Measurements from ENCODE around the gene STRIP1. TPM values are rescaled to one million over a fixed set of nuclear protein-coding genes. Genes with fewer than 3 reads are reported as not detected.
"Not testable (repeated sequence)": the region's sequence is repeated elsewhere in the genome, so short reads cannot be mapped to it uniquely, and the experiment has no call there.

The STRIP1 gene
- total RNA-seq, 1 donor from 2014 or later = 102 TPM

- no peak for DNase-seq
These were observed 22.8 kb upstream of the STRIP1 start for GRCh38 chr1:110011527-110012041.

- no peak for DNase-seq
These were observed 22.2 kb upstream of the STRIP1 start for GRCh38 chr1:110012100-110012780.

GRCh38 chr1:110017792-110018191 is 16.6 kb upstream of the STRIP1 start:
- DNase-seq = no peak

GRCh38 chr1:110018396-110018795 is 16.0 kb upstream of the STRIP1 start:
- DNase-seq = no peak

DNA sequence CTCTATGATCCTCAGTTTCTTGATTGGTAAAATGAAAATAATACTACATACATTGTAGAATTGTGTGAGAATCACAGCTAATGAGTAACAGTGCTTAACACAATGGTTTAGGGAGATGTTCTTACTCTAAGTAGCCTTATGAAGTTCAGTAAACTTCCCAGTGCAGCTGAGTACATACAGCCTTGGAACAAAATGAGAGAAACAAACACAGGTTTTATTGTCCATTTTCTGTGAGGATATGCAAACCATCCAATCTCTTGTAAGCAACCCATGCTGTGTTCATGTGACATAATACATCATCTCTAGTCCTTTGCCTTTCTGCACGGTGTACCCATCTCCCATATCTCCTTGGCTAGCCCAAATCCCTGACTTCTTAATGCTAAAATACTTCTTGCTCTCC is 14.7 kb upstream of the STRIP1 start:
- no peak for DNase-seq

DNA sequence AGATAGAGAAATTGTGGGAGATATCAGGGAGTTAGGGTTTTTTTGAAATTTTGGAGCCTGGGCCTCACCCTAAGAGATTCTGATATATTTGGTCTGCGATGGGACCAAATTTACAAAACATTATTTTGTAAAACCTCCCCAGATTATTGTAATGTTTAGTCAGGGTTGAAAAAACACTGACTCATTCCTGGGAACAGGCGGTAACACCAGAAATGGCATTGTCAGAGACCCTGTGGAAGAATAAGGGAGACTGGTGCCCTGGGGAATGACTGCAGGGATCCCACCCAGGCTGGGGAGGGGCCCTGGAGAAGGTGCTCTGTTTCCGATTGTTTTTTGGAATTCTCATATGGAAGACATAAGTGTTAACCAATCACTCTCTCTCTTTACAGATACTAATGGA is 13.1 kb upstream of the STRIP1 start:
- no peak for DNase-seq

- no peak for DNase-seq
These were observed 9.8 kb upstream of the STRIP1 start for GRCh38 chr1:110024613-110025012.

GRCh38 chr1:110030687-110031086 is 3.7 kb upstream of the STRIP1 start:
- not testable (repeated sequence) for DNase-seq

DNA sequence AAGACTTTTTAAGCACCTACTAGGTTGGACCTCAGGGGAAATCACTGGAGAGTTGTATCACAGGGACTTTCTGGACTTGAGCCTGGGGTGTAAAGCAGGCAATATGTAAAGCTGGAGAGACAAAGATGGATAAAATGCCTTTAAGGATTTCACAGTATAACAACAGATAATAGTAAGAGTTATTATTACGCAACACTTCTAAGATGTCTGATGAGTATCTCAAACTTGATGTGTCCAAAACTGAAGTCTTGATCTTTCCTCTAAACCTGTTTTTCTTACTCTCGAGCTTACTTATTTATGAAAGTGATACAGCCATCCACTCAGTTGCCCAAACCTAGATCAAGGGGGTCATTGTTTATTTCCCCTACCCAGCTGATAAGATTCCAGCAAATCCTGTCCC is 2.1 kb upstream of the STRIP1 start:
- DNase-seq = no peak

GRCh38 chr1:110033421-110033820 is 1.0 kb upstream of the STRIP1 start:
- no peak for DNase-seq

GRCh38 chr1:110034040-110034450 is 379 bp upstream of the STRIP1 start:
- DNase-seq = no peak

DNA sequence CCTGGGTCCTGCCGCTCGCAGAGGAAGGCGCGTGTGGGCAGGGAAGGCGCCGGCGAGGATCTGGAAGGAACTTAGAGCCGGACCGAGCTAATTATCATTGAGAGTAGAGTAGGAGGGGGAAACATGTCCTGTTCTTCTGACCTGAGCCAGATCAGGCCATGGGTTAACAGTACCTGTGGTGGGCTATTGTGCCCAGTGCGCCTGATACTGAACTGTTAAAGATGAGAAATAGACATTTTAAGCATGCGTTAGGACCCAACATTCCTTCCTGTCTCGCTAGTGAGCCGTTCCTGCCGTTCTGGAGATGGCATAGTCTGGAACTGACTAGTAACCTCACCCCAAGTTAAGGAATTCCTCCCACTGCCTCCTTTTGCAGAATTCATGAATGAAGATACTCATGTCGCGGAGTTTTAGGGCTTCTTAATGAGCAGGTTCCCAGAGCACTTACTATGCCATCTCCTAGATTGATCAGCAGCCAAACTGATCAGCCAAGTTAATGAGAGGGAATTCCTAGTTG is 870 bp downstream of the STRIP1 start:
- DNase-seq = no peak

DNA sequence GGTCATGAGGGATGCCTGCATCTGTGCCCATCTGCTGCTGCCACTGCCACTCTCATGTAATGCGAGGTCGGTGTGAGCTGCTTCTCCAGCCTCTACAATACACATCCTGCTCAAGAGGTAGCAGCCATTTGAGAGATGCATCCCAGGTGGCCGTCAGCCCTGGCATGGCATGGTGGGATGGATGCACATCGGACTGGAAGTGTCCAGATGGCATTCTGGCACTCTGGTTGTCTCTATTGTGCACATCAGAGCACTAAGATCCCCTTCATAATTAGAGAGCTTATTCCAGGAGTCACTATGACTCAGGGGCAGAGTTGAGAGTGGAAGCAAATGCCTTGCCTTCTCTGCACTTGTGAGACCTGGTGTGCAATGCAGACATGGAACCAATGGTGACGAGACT is 3.8 kb downstream of the STRIP1 start:
- no peak for DNase-seq

DNA sequence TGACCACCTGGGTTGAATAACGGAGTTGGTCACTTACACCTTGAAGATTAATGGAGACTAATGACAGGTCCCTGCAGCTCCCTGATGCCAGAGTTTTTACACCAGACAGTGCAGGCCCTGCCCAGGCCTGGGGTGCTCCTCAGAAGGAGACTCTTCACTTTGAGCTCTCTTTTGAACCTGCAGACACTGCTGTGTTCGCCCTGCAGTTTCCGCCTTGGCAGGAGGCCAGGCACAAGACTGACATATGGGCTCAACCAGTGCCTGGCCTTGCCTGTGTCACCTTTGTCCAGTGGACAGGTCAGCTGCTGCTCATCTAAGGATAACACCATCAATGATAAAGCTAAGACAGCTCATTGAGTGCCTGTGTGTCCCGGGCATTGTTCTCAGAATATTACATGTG is 5.2 kb downstream of the STRIP1 start:
- no peak for DNase-seq

DNA sequence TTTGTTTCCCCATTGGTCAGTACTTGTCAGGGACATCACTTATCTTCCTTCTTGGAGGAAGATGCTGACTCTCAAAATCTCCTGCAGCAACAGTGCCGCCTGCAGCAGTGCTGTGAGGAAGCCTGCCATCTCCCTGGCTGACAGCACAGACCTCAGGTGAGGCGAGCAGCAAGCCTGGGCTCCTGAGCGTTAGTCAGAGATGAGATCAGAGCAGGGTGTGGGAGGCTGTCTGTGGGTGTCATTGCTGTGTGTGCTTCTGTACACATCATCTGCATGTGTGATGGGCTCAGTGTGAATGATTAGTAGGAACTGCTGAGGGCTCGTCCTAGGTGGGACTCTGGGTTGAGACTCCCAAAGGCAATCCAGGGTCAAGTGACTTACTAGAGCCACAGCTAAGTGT is 6.1 kb downstream of the STRIP1 start:
- no peak for DNase-seq

- no peak for DNase-seq
These were observed 8.6 kb downstream of the STRIP1 start for GRCh38 chr1:110043016-110043415.

GRCh38 chr1:110047463-110047862 is 13.0 kb downstream of the STRIP1 start:
- no peak for DNase-seq

DNA sequence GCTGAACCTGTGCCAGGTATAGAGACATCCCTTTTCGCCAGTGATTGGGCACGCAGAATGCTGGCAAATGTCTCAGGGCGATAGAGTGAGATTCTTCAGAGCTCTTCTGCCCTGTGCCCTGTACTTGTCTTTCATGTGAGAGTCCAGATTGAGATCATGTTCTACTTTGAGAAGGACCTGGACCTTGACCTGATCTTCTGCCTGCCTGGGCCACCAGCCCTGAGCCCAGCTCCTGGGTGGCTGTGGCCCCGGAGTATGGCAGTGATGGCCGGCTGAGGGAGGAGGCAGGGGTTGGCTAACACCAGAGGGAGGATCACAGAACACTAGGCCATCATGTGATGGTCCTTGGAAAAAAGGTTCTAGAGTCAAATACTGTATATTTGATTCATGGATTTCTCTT is 13.8 kb downstream of the STRIP1 start:
- DNase-seq = no peak

DNA sequence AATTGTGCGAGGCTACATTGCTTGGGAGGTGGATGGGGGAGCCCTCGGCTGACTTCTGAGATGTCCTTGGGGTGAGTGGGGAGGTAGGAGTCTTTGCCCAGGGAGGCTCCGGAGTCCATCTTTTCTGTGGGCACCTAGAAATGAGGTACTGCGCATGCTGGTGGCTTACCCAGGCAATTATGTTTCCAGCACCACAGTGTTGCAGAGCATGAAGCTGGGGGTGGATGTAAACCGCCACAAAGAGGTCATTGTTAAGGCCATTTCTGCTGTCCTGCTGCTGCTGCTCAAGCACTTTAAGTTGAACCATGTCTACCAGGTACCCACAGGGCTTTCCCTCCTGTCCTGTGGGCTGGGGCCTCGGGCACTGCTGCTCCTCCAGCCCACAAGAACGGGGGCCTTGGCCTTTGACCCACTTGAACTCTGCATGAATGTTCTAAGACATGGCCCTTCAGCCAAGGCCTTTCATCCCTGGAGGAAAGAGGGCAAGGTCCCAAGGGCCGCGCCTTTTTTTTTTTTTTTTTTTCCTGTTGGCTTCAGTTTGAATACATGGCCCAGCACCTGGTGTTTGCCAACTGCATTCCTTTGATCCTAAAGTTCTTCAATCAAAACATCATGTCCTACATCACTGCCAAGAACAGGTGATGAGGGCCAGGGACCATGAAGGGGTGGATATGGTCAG is 14.6 kb downstream of the STRIP1 start:
- DNase-seq = no peak

DNA sequence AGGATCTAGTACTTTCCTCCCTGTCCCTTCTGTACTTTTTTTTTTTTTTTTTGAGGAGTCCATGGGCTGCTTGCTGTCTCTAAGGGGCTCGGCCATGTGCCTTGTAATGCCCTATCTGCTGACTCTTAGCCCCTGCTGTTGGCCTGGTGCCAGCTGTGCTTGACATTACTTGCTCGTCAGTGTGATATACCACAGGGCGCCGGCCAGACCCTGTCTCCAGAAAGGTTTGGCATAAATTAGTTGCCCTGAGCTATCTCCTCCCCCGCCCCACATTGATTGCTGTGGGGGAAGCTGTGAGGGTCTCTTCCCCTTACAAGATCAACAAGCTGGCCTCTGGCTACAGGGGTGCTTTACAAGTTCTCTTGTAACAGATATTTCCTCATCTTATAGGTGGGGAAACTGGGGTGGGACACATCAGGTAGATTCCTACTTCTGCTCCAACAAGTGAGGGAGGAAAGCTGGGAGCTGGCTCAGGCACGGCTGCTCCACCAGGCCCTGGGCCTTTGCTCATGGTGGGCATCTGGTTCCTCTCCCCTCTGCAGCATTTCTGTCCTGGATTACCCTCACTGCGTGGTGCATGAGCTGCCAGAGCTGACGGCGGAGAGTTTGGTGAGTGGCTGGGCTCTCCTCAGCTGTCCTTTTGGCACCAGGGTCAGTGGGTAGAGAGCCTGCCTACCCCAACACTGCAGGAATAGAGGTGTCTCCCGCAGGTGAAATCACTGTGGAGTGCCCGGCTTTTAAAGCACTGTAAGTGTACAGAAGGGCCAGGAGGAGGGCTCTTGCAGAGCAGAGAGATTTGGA is 15.6 kb downstream of the STRIP1 start:
- DNase-seq = no peak

DNA sequence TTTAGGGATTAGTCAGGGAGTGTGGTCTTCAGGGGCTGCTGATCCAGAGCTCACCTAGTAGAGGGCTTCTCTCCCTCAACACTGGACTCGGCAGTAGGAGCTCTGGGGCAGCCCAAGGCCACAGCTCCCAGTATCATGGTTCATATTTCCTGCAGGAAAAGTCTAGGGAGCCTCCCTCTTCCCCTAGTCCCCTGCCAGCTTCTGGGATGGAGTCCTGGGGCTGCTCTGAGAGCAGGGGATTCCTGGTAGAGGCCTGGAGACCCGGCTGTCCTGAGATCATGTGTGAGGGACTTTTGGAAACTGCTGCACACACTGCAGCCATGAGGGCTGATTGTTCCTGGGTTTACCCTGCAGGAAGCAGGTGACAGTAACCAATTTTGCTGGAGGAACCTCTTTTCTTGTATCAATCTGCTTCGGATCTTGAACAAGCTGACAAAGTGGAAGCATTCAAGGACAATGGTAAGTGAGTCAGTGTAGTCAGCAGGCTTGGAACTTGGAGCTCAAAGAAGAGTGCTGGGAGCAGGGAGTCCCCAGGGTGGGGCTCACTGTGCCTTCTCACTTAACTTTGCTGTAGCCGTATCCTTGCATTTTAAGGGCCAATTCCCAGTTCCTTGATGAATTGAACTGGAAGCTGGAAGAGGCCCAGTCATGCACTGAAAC is 16.3 kb downstream of the STRIP1 start:
- DNase-seq = no peak

GRCh38 chr1:110051262-110051648 is 16.8 kb downstream of the STRIP1 start:
- no peak for DNase-seq
